PC-3 (cell line): ENCODE measurements around the gene PEX19.

Source experiments
- EZH2 ChIP-seq: fragments of 300-600 bp; sonication (generic); IDR thresholded peaks from one replicate; pipeline ENCODE4 v1.6.1; 2017; ENCODE audit warnings: antibody characterized with exemption, mild to moderate bottlenecking, low read length; ENCODE audit not compliant: unreplicated experiment
- TF ChIP-seq, protein P1 (sequence below): fragments of 300-600 bp; sonication (generic); conservative IDR thresholded peaks from 2 replicates; pipeline ENCODE4 v1.5.1; 2017; ENCODE audit warnings: antibody characterized with exemption, low read depth, mild to moderate bottlenecking, low read length

DNA sequence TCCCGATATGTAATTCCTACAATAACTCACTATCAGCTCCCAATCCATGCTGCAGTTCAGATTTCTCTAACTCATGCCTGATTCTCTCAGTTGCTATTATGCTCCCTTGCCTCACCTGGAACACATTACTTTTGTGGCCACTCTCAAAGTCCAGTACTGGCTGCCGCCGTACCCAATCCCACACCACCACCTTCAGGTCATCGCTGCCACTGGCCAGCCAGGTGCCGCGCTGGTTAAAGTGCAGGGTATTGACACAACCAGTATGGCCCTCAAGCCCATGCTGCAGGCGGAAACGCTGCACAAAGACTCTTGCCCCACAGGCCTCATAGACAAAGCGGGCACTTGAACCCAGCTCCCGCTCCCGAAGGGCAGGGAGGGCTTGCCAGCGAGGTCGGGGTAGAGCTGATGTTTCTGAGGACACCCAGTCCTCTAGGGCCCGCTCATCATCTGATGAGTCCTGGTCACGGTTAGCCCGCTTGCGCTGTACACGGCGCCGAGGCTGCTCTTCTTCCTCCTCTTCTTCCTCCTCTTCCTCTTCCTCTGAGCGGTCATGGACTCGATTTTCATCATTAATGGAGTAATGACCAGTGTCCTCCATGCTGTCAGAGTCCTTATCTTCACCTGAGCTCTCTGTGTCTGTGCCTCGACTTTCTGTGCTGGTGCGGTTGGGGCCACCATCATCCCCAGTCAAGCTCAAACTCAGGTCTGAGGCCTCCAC is 45.2 kb downstream of the PEX19 start:
- TF ChIP-seq, protein P1, sequence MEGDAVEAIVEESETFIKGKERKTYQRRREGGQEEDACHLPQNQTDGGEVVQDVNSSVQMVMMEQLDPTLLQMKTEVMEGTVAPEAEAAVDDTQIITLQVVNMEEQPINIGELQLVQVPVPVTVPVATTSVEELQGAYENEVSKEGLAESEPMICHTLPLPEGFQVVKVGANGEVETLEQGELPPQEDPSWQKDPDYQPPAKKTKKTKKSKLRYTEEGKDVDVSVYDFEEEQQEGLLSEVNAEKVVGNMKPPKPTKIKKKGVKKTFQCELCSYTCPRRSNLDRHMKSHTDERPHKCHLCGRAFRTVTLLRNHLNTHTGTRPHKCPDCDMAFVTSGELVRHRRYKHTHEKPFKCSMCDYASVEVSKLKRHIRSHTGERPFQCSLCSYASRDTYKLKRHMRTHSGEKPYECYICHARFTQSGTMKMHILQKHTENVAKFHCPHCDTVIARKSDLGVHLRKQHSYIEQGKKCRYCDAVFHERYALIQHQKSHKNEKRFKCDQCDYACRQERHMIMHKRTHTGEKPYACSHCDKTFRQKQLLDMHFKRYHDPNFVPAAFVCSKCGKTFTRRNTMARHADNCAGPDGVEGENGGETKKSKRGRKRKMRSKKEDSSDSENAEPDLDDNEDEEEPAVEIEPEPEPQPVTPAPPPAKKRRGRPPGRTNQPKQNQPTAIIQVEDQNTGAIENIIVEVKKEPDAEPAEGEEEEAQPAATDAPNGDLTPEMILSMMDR = no peak
- no peak for TF ChIP-seq EZH2
